ENCODE results near the gene MRPL36.
"Not testable (repeated sequence)": the region's sequence is repeated elsewhere in the genome, so short reads cannot be mapped to it uniquely, and the experiment has no call there.

Gene MRPL36

GRCh38 chr5:1831677-1832313 is 32.2 kb upstream of the MRPL36 start:
- no peak for DNase-seq

- no peak for DNase-seq
Observed at GRCh38 chr5:1831257-1831656, 31.6 kb upstream of the MRPL36 start.

DNA sequence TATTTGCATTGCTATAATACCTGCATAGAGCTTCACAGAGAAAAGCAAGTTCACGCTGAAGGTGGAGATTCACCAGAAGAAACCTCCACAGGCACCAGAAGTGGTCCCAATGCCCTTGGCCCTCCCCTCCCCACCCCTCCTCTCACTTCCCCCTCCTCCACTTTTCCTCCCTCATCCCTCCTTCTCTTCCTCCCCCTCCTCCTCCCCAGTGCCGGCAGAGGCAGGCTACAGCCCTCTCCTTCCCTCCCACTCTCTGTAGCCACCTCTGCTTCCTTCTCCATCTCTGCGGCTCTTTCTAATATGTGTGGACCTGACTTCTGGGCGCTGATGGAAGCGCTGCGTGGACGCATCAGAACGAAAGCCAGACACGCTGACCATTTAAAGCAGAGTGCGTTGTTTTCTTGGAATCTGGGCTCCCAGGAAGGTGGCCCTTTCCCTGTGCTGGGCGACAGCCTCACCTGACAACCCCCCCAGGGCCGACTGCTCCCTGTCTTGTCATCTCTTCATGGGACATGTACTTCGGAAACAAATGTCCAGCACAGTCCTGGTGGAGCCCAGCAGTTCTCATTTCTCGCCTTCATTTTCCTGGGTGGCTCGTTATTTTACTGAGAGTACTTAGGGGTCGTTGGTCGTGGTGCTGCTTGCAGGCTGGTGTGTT is 31.1 kb upstream of the MRPL36 start:
- DNase-seq: no peak

DNA sequence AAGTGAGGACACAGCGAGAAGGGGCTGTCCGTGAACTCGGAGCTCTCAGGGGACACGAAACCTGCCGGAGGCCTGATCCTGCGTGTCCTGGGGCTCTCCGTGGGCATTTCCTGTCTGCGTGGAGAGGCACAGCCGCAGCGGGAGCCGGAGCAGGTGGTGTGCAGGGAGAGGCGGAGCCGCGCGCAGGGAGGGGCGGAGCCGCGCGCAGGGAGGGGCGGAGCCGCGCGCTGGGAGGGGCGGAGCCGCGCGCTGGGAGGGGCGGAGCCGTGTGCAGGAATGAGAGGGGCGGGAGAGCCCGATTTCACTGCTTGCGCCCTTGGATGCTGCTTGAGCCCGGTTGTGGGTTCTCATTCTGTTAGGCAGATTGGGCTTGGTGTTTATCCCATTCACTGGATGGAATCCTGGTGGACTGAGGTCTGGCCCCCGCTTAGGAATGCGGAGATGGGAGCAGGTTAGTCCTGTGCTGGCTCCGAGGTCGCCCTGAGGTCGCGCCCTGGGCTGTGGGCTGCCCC is 28.3 kb upstream of the MRPL36 start:
- DNase-seq: no peak

DNA sequence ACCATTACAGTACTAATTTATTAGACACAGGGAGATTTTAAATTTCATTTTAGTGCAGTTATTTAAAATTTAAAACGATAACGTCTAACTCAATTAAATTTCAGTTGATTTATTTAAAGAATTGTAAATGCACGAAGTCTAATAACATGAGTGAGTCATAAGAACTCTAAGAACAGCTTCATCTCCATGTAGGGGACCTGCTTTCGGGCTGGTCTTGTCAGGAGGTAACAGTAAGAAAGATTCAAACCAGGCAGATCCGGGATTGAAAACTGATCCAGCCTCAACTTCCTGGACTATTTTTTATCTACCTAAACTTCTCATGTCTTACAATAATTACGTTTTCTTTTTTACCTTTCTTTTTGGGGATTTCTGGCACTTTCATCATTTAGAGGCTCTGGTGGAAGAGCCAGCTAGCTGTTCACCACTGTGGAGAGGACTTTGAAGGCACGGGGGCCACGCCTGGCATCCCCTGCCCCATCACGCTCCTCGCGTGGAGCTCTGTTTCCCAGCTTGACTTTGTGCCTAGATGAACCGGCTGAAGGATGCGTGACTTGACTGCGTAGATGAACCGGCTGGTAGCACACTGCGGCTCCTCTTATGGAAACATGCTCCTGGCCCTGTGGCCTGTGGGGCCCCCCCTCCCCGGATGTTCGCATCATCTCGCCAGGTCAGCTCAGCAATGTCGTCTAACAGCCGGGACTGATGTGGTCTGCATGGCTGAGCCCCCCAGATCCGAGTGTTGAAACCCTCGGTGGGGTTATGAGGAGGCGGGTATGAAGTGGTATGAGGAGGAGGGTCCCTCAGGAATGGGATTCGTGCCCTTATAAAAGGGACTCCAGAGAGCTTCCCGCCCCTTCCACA is 27.6 kb upstream of the MRPL36 start:
- DNase-seq: no peak

GRCh38 chr5:1826235-1826980 is 26.8 kb upstream of the MRPL36 start:
- no peak for DNase-seq

DNA sequence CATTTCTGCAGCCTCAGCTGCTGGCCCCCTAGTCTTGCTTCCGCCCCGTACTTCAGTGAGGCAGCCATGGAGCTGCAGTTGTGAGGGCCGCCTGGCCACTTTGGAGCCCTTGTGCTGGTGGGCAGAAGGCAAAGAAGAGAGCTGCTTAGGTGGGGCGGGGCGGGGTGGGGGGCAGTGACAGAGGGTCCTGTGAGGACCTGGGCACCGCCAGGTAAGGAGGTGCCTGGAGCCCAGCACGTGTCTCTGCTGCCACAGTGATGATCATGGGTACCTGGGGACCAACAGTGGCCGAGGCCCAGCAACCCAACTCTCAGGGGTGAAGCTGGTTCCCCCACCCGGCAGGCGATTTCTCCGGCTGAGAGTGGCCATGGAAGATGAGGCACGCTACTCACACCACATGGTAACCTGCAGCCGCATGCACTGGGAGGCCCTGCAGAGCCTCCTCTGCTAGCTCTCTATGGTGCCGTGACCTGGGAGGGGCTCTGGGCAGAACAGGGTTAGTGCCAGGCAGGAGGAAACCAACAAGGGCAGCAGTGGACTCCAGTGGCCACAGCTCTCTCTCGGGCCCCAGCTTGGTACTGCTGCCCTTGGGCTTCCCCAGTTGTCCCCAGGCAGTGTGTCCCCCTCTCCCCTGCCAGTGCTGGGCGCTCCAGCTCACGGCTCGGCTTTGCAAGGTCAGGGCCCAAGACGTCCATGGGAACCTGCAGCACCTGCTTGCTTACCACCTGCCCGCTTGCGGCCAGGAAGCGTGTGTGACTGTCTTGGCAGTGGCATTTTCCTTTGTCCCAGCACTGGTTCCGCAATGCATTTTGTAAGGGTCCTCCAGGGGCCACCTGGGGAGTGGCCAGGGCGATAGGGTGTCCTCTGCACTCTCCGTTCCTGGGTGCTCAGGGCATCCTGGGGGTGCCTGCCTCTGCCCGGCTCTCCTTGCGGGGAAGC is 25.5 kb upstream of the MRPL36 start:
- DNase-seq: no peak

DNA sequence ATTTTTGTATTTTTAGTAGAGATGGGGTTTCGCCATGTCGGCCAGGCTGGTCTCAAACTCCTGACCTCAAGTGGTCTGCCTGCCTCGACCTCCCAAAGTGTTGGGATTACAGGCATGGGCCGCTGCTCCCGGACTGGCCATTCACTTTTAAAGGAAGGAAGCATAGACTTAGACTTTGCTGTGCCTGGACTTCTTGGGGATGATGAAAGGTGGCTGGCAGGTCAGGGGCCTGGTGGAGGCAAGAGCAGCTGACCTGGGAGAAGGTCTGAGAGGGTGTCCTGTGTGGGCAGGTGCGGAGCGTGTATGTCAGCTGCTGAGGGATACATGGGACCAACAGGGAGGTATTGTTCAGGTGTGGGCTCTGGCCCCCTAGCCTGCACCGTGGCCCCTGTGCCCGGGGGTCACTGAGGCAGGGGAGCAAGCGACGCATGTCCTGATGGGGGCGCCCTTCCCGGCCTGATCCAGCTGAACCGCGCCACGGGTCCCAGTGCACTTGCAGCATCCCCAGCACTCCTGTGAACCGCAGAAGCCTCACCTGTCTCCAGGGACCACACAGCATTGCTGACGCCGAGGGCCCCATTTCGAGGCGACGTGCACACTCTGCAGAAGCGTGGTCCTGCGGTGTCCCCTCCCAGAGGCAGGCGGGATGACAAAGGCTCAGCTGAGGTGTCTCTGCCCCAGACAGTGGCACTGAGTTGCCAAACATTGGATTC is 24.6 kb upstream of the MRPL36 start:
- DNase-seq: no peak

DNA sequence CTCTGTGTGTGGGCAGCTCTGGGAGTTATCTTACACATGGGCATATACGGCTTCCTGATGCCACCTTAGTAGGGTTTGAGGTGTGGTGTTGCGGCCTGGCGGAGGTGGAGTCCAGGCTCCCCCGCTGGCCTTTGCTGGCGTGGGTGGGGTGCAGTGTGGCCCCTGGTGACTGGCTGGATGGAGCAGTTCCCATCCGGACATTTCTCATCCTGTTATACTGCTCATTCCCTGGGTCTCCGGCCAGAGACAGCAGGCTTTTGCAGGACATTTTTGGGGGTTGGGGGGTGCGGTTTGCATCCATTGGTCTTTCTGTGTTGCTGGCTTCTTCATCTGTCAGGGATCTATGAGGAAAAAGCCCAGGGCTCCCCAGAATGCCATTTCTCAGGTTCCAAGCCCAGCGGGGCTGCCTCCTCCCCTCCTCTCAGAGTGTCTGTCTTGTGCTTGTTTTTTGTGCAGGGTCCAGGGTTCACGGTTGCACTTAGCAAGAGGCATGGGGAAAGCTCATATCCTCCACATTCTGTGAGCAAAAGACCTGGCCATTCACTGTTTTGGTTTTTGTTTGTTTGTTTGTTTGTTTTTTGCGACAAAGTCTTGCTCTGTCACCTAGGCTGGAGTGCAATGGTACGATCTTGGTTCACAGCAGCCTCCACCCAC is 23.9 kb upstream of the MRPL36 start:
- DNase-seq: no peak

- DNase-seq: no peak
Observed at GRCh38 chr5:1821862-1822261, 22.2 kb upstream of the MRPL36 start.

GRCh38 chr5:1820926-1821325 is 21.3 kb upstream of the MRPL36 start:
- no peak for DNase-seq

GRCh38 chr5:1820381-1820780 is 20.7 kb upstream of the MRPL36 start:
- DNase-seq: no peak

- no peak for DNase-seq
Observed at GRCh38 chr5:1819458-1819857, 19.8 kb upstream of the MRPL36 start.

DNA sequence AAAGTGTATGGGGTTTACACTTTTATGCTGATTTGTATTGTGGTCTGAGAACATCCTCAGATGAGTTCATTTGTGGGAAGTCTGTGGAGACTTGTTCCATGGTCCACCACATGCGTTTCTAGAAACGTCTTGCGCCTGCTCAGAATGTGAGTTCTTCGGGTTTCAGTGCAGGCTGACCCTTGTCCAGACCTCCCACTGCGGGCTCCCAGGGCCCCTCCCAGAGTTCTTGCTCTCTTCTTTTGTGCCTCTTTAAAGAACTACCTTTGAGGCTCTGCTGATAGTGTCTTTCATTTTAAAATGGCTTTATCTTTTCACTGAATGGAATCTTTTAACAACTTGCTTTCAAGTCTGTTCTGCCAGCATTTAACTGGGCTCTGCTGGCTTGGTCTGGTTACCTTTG is 19.1 kb upstream of the MRPL36 start:
- no peak for DNase-seq

- no peak for DNase-seq
Observed at GRCh38 chr5:1817261-1818043, 17.8 kb upstream of the MRPL36 start.

GRCh38 chr5:1816495-1817089 is 17.0 kb upstream of the MRPL36 start:
- DNase-seq: not testable (repeated sequence)

- no peak for DNase-seq
Observed at GRCh38 chr5:1815881-1816292, 16.2 kb upstream of the MRPL36 start.

- DNase-seq: no peak
Observed at GRCh38 chr5:1815071-1815786, 15.6 kb upstream of the MRPL36 start.

All from fibroblast of upper back skin (primary cell).